Trophoblast cell (in vitro differentiated cells and primary cell): ENCODE measurements around the gene HARS2. TPM values are rescaled to one million over a fixed set of nuclear protein-coding genes. Genes with fewer than 3 reads are reported as not detected.

ENCODE experiments used
- DNase-seq, 2 donors: peaks; one replicate each; pipeline ENCODE4 v3.0.0-alpha.2; 2016
- H2AFZ ChIP-seq: 2 replicates; pipeline ENCODE4 v1.6.1; 2013; ENCODE audit warnings: low read length, moderate library complexity, mild to moderate bottlenecking; ENCODE audit not compliant: insufficient read depth, poor library complexity
- H2AK5ac ChIP-seq: 2 replicates; pipeline ENCODE4 v1.6.1; 2013; ENCODE audit warnings: mild to moderate bottlenecking, low read length
- H2BK120ac ChIP-seq: 2 replicates; pipeline ENCODE4 v1.6.1; 2013; ENCODE audit warnings: low read length, mild to moderate bottlenecking, moderate library complexity; ENCODE audit not compliant: insufficient read depth, poor library complexity
- H2BK12ac ChIP-seq: 2 replicates; pipeline ENCODE4 v1.6.1; 2013; ENCODE audit warnings: mild to moderate bottlenecking, low read length, moderate library complexity
- H2BK5ac ChIP-seq: 2 replicates; pipeline ENCODE4 v1.6.1; 2013; ENCODE audit warnings: low read length, low read depth, moderate library complexity, mild to moderate bottlenecking; ENCODE audit not compliant: poor library complexity
- H3K14ac ChIP-seq: 2 replicates; pipeline ENCODE4 v1.6.1; 2013; ENCODE audit warnings: mild to moderate bottlenecking, low read length
- H3K18ac ChIP-seq: 2 replicates; pipeline ENCODE4 v1.6.1; 2013; ENCODE audit warnings: mild to moderate bottlenecking, low read length
- H3K23ac ChIP-seq: 2 replicates; pipeline ENCODE4 v1.6.1; 2013; ENCODE audit warnings: low read length
- H3K27ac ChIP-seq: 2 replicates; pipeline ENCODE4 v1.5.1; 2013; ENCODE audit warnings: low read depth, mild to moderate bottlenecking, inconsistent platforms, low read length, moderate library complexity
- H3K27me3 ChIP-seq: 2 replicates; pipeline ENCODE4 v1.6.1; 2013; ENCODE audit warnings: inconsistent platforms, mild to moderate bottlenecking, low read length, moderate library complexity; ENCODE audit not compliant: insufficient read depth
- H3K36me3 ChIP-seq, 2 experiments: 1 replicate in 1 of 2; 2 replicates in 1 of 2; pipeline ENCODE4 v1.6.1; 2013; ENCODE audit warnings: low read length in 2 of 2, mild to moderate bottlenecking in 2 of 2, moderate library complexity in 1 of 2; ENCODE audit not compliant: insufficient read depth in 2 of 2, control insufficient read depth in 1 of 2
- H3K4ac ChIP-seq: 2 replicates; pipeline ENCODE4 v1.6.1; 2013; ENCODE audit warnings: low read depth, mild to moderate bottlenecking, low read length, moderate library complexity
- H3K4me1 ChIP-seq, 2 experiments: 1 replicate in 1 of 2; 2 replicates in 1 of 2; pipeline ENCODE4 v1.6.1; 2013; ENCODE audit warnings: low read length in 2 of 2, mild to moderate bottlenecking in 2 of 2, moderate library complexity in 1 of 2; ENCODE audit not compliant: insufficient read depth in 2 of 2, control insufficient read depth in 1 of 2
- H3K4me2 ChIP-seq: 2 replicates; pipeline ENCODE4 v1.6.1; 2013; ENCODE audit warnings: inconsistent platforms, mild to moderate bottlenecking, low read length, moderate library complexity
- H3K4me3 ChIP-seq: 2 replicates; pipeline ENCODE4 v1.5.1; 2013; ENCODE audit warnings: mild to moderate bottlenecking, low read depth, low read length, inconsistent platforms
- H3K79me1 ChIP-seq: one replicate; pipeline ENCODE4 v1.6.1; 2013; ENCODE audit warnings: low read length
- H3K79me2 ChIP-seq: 2 replicates; pipeline ENCODE4 v1.6.1; 2013; ENCODE audit warnings: low read length, mild to moderate bottlenecking; ENCODE audit not compliant: control insufficient read depth, insufficient read depth, poor library complexity
- H3K9ac ChIP-seq: 2 replicates; pipeline ENCODE4 v1.6.1; 2013; ENCODE audit warnings: mild to moderate bottlenecking, low read length
- H3K9me3 ChIP-seq: 2 replicates; pipeline ENCODE4 v1.6.1; 2013; ENCODE audit warnings: low read depth, mild to moderate bottlenecking, control low read depth, inconsistent platforms, low read length; ENCODE audit not compliant: insufficient read depth
- H4K12ac ChIP-seq: 2 replicates; pipeline ENCODE4 v1.6.1; 2013; ENCODE audit warnings: low read depth, mild to moderate bottlenecking, low read length, moderate library complexity
- H4K8ac ChIP-seq: 2 replicates; pipeline ENCODE4 v1.6.1; 2013; ENCODE audit warnings: low read depth, mild to moderate bottlenecking, low read length, moderate library complexity
- H4K91ac ChIP-seq: one replicate; pipeline ENCODE4 v1.6.1; 2013; ENCODE audit warnings: low read depth, mild to moderate bottlenecking, low read length, moderate library complexity
- whole genome bisulfite sequencing: extraction: QIAGEN DNeasy Blood & Tissue Kit; methylation state at CpG from one replicate; pipeline ENCODE4 v1.1.7; 2013; ENCODE audit warnings: missing lambda C conversion rate; ENCODE audit not compliant: insufficient read length, insufficient coverage; ENCODE audit errors: extremely low coverage; 5-methylcytosine and 5-hydroxymethylcytosine counted together
- polyA plus RNA-seq: library from polyadenylated mRNA; stranded (reverse); fragments of 200-250 nt; gene quantifications from 2 replicates; pipeline ENCODE4 v1.2.3, GENCODE V29; 2013

The HARS2 gene, protein sequence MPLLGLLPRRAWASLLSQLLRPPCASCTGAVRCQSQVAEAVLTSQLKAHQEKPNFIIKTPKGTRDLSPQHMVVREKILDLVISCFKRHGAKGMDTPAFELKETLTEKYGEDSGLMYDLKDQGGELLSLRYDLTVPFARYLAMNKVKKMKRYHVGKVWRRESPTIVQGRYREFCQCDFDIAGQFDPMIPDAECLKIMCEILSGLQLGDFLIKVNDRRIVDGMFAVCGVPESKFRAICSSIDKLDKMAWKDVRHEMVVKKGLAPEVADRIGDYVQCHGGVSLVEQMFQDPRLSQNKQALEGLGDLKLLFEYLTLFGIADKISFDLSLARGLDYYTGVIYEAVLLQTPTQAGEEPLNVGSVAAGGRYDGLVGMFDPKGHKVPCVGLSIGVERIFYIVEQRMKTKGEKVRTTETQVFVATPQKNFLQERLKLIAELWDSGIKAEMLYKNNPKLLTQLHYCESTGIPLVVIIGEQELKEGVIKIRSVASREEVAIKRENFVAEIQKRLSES
- 20.2 and 20.3 TPM in 2 replicates for polyA plus RNA-seq

DNA sequence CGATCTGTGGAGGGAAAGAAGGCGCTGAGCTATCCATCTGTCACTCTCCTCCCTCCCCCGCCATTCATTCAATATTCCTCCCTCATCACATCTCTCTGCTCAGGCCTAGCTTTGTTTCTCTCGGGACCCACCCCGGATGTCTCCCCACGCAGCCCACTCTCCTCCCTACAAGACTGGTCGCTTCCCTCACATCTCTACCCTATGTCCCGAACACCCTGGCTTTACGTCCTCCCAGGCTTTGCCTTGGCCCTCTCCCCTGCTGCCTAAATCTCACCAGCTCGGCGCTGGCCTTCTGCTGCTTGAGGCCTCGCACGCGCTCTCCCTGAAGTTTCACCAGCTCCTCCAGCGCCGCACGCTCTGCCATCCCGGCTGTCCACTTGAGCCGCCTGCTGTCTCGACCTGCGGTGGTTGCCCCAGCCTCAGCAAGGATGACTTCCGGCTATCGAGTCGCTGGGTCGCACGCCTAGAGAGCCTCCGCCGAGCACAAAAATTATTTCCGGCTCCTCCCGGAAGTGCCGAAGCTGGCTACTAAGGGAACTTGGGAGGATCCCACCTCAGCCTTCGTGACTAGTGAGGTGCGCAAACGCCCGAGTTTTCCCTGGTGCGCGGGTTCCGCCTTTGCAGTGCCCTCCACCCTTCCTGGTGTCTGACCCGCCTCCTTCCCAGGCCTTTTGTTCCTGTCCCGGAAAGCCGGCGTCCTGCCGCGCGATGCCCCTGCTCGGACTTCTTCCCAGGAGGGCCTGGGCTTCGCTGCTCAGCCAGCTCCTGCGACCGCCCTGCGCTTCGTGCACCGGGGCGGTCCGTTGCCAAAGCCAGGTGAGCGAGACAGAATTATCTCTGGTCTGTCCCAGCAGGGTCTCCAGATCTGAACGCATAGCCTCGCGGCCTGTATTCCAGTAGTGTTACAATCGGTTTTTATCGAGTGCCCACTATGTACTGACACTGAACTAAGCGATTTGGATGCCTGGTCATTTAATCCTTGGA lies at the start of gene HARS2, which contains the start of gene HARS1:
Gene HARS2, plus strand, starts transcription at position 515 of the 984 bp plus-strand sequence. Its CDS starts 194 bp downstream, at position 709.
Gene HARS1, minus strand, starts transcription at position 430 of the 984 bp plus-strand sequence. Its CDS starts 66 bp downstream, at position 364.
- Histone ChIP-seq H3K23ac (no peak within 1 kb of the TSS), H3K14ac (peak within 1 kb of the TSS; percentile 54), H4K8ac (peak within 1 kb of the TSS; percentile 95), H3K36me3 (peaks cover 26 to 37% of the 10 kb centered on the region in 2 experiments), H2AFZ (peak within 1 kb of the TSS; percentile 33), H3K27ac (peak within 1 kb of the TSS; percentile 61), H2BK12ac (no peak within 1 kb of the TSS), H3K4ac (peak within 1 kb of the TSS; percentile 85), H3K9me3 (no peaks in the 10 kb centered on the region), H3K79me2 (peaks cover 10% of the 10 kb centered on the region), H4K91ac (peak within 1 kb of the TSS; percentile 69), H3K4me3 (peak within 1 kb of the TSS; percentile 86), H3K4me2 (peak within 1 kb of the TSS; percentile 91), H3K9ac (peak within 1 kb of the TSS; percentile 95), H2BK5ac (peak within 1 kb of the TSS; percentile 84), H3K4me1 (peaks cover 3 to 4% of the 10 kb centered on the region in 2 experiments), H3K27me3 (no peaks in the 10 kb centered on the region), H3K18ac (peak within 1 kb of the TSS; percentile 51), H3K79me1 (peaks cover 7% of the 10 kb centered on the region), H2AK5ac (peak within 1 kb of the TSS; percentile 22), H2BK120ac (peak within 1 kb of the TSS; percentile 45), H4K12ac (peak within 1 kb of the TSS; percentile 85)
- WGBS, result no CpG with 5 or more reads among the region's 61 CpGs
- peak; percentile 94 to 97 for DNase-seq

DNA sequence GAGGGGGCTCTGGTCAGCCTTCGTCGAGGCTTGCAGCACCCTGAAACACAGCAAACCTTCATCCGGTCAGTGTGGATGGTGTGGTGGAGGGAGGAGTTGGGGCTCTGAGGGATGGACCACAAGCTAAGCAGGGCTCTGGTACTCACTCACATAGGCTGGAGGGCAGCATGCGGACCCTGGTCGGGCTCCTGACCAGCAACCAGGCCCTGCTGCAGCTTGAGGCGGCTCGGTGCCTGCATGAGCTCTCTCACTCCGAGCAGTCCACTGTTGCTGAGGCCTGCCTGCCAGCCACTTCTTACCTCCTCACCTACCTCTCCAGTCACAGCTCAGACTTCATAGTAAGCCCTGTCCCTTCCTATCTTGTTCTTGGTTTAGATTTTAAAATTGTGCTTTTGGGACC lies 49.5 kb upstream of the HARS2 start:
- H3K4me3 ChIP-seq, result no peak overlapping the region
- no peak overlapping the region for H3K18ac ChIP-seq
- no peak for DNase-seq
- H2BK5ac ChIP-seq, result no peak overlapping the region
- no peak overlapping the region for H3K9ac ChIP-seq
- no peaks in the 10 kb centered on the region for H3K9me3 ChIP-seq
- no peak overlapping the region for H3K14ac ChIP-seq
- peak overlapping the region; percentile 27 for H4K12ac ChIP-seq
- H2BK12ac ChIP-seq, result no peak overlapping the region
- no peak overlapping the region for H3K23ac ChIP-seq
- peaks cover 4% of the 10 kb centered on the region for H3K79me1 ChIP-seq
- no peak overlapping the region for H3K4me2 ChIP-seq
- H3K79me2 ChIP-seq, result peaks cover 4% of the 10 kb centered on the region
- no peak overlapping the region for H4K91ac ChIP-seq
- H3K4me1 ChIP-seq, result peaks cover 5 to 11% of the 10 kb centered on the region in 2 experiments
- no peak overlapping the region for H3K4ac ChIP-seq
- peaks cover 18 to 30% of the 10 kb centered on the region in 2 experiments for H3K36me3 ChIP-seq
- no peak overlapping the region for H2AK5ac ChIP-seq
- no peak overlapping the region for H2BK120ac ChIP-seq
- no peak overlapping the region for H3K27ac ChIP-seq
- H3K27me3 ChIP-seq, result no peaks in the 10 kb centered on the region
- no peak overlapping the region for H4K8ac ChIP-seq
- whole genome bisulfite sequencing, result no CpG with 5 or more reads among the region's 8 CpGs
- no peak overlapping the region for H2AFZ ChIP-seq

DNA sequence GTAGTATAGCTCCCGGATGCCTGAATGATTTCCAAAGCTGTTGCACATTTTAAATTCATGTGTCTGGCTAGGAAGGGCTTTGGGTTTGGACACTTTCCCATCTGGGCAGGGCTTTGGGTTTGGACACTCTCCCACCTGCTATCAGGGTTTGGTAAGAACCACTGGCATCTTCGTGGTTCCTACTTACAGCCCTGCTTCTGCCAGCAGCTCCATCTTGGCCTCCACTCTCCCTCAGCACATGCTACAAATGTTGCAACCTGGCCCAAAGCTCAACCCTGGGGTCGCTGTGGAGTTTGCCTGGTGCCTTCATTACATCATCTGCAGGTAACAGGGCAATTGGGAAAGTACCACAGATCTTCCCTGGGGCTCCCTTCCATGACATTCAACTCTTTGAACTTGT lies 48.5 kb upstream of the HARS2 start:
- Histone ChIP-seq H3K4ac (no peak overlapping the region), H3K9ac (no peak overlapping the region), H2BK12ac (no peak overlapping the region), H3K36me3 (peaks cover 18 to 30% of the 10 kb centered on the region in 2 experiments), H2BK5ac (no peak overlapping the region), H2AFZ (no peak overlapping the region), H2AK5ac (no peak overlapping the region), H3K4me1 (peaks cover 5 to 13% of the 10 kb centered on the region in 2 experiments), H2BK120ac (no peak overlapping the region), H4K91ac (no peak overlapping the region), H4K8ac (no peak overlapping the region), H3K4me3 (no peak overlapping the region), H4K12ac (no peak overlapping the region), H3K27me3 (no peaks in the 10 kb centered on the region), H3K18ac (no peak overlapping the region), H3K27ac (no peak overlapping the region), H3K14ac (no peak overlapping the region), H3K79me2 (peaks cover 7% of the 10 kb centered on the region), H3K23ac (no peak overlapping the region), H3K79me1 (peaks cover 7% of the 10 kb centered on the region), H3K4me2 (no peak overlapping the region), H3K9me3 (no peaks in the 10 kb centered on the region)
- no peak for DNase-seq
- no CpG with 5 or more reads among the region's 3 CpGs for WGBS

DNA sequence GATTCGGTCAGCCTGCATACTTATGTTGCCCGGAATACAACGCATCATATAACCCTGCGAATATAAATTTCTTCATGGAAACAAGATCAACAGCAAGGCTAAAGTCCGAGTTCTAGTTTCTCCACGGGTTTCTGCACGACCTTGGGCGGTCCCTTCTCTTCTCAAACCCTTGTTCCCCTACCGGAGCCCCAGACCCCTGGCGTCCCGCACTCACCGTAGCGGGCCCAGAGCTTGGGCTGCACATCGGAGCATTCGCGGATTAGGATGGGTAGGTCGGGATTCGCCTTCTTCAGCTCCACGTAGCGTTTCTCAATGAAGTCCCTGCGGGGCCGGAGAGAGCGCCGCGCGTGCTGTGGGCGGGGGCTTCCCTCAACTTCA lies 44.2 kb upstream of the HARS2 start:
- peak overlapping the region; percentile 94 for H3K4me3 ChIP-seq
- H2AFZ ChIP-seq, result peak overlapping the region; percentile 89
- WGBS, result no CpG with 5 or more reads among the region's 27 CpGs

More for the DNA sequence above, 44.2 kb upstream of the HARS2 start:
- Histone ChIP-seq H3K27ac (no peak overlapping the region), H3K4me2 (peak overlapping the region; percentile 81), H3K79me2 (peaks cover 4% of the 10 kb centered on the region), H4K8ac (peak overlapping the region; percentile 76), H4K91ac (peak overlapping the region; percentile 31), H2BK120ac (peak overlapping the region; percentile 36), H3K4me1 (peaks cover 0 to 5% of the 10 kb centered on the region in 2 experiments), H3K9ac (peak overlapping the region; percentile 85), H3K4ac (peak overlapping the region; percentile 18), H3K27me3 (no peaks in the 10 kb centered on the region), H3K79me1 (peaks cover 3% of the 10 kb centered on the region), H2AK5ac (no peak overlapping the region), H3K18ac (peak overlapping the region; percentile 75), H3K23ac (no peak overlapping the region), H2BK5ac (peak overlapping the region; percentile 15), H3K14ac (peak overlapping the region; percentile 62), H3K9me3 (no peaks in the 10 kb centered on the region), H2BK12ac (no peak overlapping the region), H4K12ac (peak overlapping the region; percentile 49), H3K36me3 (peaks cover 32 to 42% of the 10 kb centered on the region in 2 experiments)
- DNase-seq, result no peak
